ENCODE data around the gene AMN1. TPM values are rescaled to one million over a fixed set of nuclear protein-coding genes. Genes with fewer than 3 reads are reported as not detected.

Gene AMN1
- total and polyA plus RNA-seq, 2 of the 13 experiments (the other 11 are each of a cell fraction or from before 2014, with no cell fraction given): 7.5 to 26.5 TPM

DNA sequence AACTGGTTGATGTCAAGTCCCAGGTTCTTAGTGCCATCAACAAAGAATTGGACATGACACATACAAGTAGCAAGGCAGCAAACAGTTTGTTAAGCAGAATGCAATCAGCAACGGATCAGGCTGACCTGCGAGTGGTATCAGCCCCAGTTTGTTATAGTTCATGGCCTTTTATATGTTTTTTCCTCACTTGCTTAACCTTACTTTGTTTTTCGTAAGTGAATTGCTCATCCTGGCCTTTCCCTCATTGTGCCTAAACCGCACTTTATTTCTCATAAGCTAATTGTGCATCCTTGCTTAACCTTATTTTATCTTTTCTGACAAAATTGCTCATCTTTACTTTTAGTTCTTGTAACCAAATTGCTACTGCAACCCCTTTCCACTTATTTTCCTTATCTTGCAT, 65.2 kb downstream of the AMN1 start:
- H3K27ac ChIP-seq (ENCODE audit: extremely low read length, insufficient read depth, low read length): peak overlapping the region; percentile 20
- no peak for FAIRE-seq

More for the DNA sequence above, 65.2 kb downstream of the AMN1 start:
- 68% methylated on average over 4 of the region's 4 CpGs for WGBS (ENCODE audit: low lambda C conversion rate)
- no TSS peak for BruUV-seq (replicated peaks)
- H3K4me1 ChIP-seq (ENCODE audit: insufficient read depth, low read length): peaks cover 27% of the 10 kb centered on the region
- CTCF ChIA-PET (ENCODE audit: low intra/inter-chr PET ratio, low total read pairs): no interaction called here
- ATAC-seq (no peak), DNase-seq (ENCODE audit: low spot score) (no peak)
- POLR2A ChIA-PET: no interaction called here
- in situ Hi-C loops (cut with HindIII; ENCODE audit: extremely low pct_ligation_motif_present, low pct_unique_long_range_greater_than_20kb) (loop anchor here (25.0 kb wide), 1 partner anchor 999 kb away; no protein-coding TSS in a partner anchor), intact Hi-C loops (cut with micrococcal nuclease; ENCODE audit: unreplicated experiment) (no loop called here)
- no peak for TF ChIP-seq EZH2 (conservative IDR thresholded peaks at IDR 0.05; ENCODE audit: low read depth, low read length)
- no peak for TF ChIP-seq HDAC6 (IDR thresholded peaks at IDR 0.05; ENCODE audit: low read depth, low read length)
- no peak for TF ChIP-seq FOXC1 (CRISPR knock-in tag; IDR thresholded peaks at IDR 0.05; ENCODE audit: borderline replicate concordance)
- no peak for TF ChIP-seq ZFP62 (CRISPR knock-in tag; IDR thresholded peaks at IDR 0.05)
- TF ChIP-seq, protein P1, sequence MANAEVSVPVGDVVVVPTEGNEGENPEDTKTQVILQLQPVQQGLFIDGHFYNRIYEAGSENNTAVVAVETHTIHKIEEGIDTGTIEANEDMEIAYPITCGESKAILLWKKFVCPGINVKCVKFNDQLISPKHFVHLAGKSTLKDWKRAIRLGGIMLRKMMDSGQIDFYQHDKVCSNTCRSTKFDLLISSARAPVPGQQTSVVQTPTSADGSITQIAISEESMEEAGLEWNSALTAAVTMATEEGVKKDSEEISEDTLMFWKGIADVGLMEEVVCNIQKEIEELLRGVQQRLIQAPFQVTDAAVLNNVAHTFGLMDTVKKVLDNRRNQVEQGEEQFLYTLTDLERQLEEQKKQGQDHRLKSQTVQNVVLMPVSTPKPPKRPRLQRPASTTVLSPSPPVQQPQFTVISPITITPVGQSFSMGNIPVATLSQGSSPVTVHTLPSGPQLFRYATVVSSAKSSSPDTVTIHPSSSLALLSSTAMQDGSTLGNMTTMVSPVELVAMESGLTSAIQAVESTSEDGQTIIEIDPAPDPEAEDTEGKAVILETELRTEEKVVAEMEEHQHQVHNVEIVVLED (CRISPR knock-in tag; IDR thresholded peaks at IDR 0.05; ENCODE audit: borderline replicate concordance): no peak
- no peak for TF ChIP-seq ZNF841 (CRISPR knock-in tag; IDR thresholded peaks at IDR 0.05; ENCODE audit: borderline replicate concordance)
- TF ChIP-seq RORA (CRISPR knock-in tag; IDR thresholded peaks at IDR 0.05): no peak
- no peak for TF ChIP-seq NPAS2 (CRISPR knock-in tag; IDR thresholded peaks at IDR 0.05; ENCODE audit: borderline replicate concordance)
- no peak for TF ChIP-seq SP140L (CRISPR knock-in tag; IDR thresholded peaks at IDR 0.05; ENCODE audit: borderline replicate concordance)
- TF ChIP-seq, protein P2, sequence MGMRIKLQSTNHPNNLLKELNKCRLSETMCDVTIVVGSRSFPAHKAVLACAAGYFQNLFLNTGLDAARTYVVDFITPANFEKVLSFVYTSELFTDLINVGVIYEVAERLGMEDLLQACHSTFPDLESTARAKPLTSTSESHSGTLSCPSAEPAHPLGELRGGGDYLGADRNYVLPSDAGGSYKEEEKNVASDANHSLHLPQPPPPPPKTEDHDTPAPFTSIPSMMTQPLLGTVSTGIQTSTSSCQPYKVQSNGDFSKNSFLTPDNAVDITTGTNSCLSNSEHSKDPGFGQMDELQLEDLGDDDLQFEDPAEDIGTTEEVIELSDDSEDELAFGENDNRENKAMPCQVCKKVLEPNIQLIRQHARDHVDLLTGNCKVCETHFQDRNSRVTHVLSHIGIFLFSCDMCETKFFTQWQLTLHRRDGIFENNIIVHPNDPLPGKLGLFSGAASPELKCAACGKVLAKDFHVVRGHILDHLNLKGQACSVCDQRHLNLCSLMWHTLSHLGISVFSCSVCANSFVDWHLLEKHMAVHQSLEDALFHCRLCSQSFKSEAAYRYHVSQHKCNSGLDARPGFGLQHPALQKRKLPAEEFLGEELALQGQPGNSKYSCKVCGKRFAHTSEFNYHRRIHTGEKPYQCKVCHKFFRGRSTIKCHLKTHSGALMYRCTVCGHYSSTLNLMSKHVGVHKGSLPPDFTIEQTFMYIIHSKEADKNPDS (CRISPR knock-in tag; IDR thresholded peaks at IDR 0.05): no peak
- TF ChIP-seq ZNF484 (CRISPR knock-in tag; IDR thresholded peaks at IDR 0.05; ENCODE audit: borderline replicate concordance, low read depth): no peak
- TF ChIP-seq ZBTB20 (CRISPR knock-in tag; IDR thresholded peaks at IDR 0.05; ENCODE audit: borderline replicate concordance, low read depth): no peak
- TF ChIP-seq ZNF83 (CRISPR knock-in tag; IDR thresholded peaks at IDR 0.05; ENCODE audit: borderline replicate concordance): no peak
- TF ChIP-seq POLR2AphosphoS2 (IDR thresholded peaks at IDR 0.05; ENCODE audit: low read depth, low read length): no peak
- TF ChIP-seq, protein P3, sequence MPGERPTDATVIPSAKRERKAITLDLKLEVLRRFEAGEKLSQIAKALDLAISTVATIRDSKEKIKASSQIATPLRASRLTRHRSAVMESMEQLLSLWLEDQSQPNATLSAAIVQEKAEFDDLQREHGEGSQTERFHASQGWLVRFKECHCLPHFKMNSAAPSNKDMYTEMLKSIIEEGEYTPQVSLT (CRISPR knock-in tag; IDR thresholded peaks at IDR 0.05; ENCODE audit: borderline replicate concordance, low read depth): no peak
- H3K36me3 ChIP-seq (replicated peaks in 1 of 2; ENCODE audit: control insufficient read depth in 1 of 2, insufficient read depth in 2 of 2, low read length in 2 of 2): no peaks in the 10 kb centered on the region
- peak overlapping the region; percentile 33; the same call in 1 of the 2 replicates for H3K4me2 ChIP-seq (ENCODE audit: low read depth, low read length)
- H3K4me3 ChIP-seq (replicated peaks in 1 of 3; ENCODE audit: insufficient read depth in 1 of 3, low read depth in 2 of 3, low read length in 3 of 3): no peak overlapping the region
- H3K9ac ChIP-seq (ENCODE audit: insufficient read depth, low read depth, low read length): no peak overlapping the region
- H3K9me3 ChIP-seq (ENCODE audit: low read length): peaks cover 12% of the 10 kb centered on the region; the same call in 1 of the 2 replicates
- no peak overlapping the region for H2AFZ ChIP-seq (ENCODE audit: low read length)
- H4K20me1 ChIP-seq (ENCODE audit: insufficient read depth, low read length): no peaks in the 10 kb centered on the region
- no peaks in the 10 kb centered on the region for H3K79me2 ChIP-seq (ENCODE audit: insufficient read depth, low read length)
- no peaks in the 10 kb centered on the region; a peak in 1 of 5 replicates for H3K27me3 ChIP-seq (ENCODE audit: control insufficient read depth in 1 of 2, insufficient read depth in 2 of 2, low read length in 2 of 2)

All from HepG2 (cell line).